ENCODE measurements around the gene FBXO3. TPM values are rescaled to one million over a fixed set of nuclear protein-coding genes. Genes with fewer than 3 reads are reported as not detected.

The FBXO3 gene
- total and polyA plus RNA-seq, 9 of the 15 experiments (the other 6 are each of a cell fraction or from before 2014, with no cell fraction given) = 11.6 to 59.3 (median 29.2) TPM

- no peak for TF ChIP-seq MNT (conservative IDR thresholded peaks at IDR 0.05)
- TF ChIP-seq NCOR1 (IDR thresholded peaks at IDR 0.05) = no peak
- TF ChIP-seq HNRNPH1 (optimal IDR thresholded peaks at IDR 0.05; ENCODE audit: low read depth, low read length) = no peak
- TF ChIP-seq SIRT6 (IDR thresholded peaks at IDR 0.05; ENCODE audit: low read depth, low read length) = no peak
- TF ChIP-seq ETV1 (tag; conservative IDR thresholded peaks at IDR 0.05; ENCODE audit: low read depth) = no peak
- no peak for TF ChIP-seq SREBF1 (IDR thresholded peaks at IDR 0.05; ENCODE audit: borderline replicate concordance, low read depth, low read length)
- TF ChIP-seq SMARCB1 (IDR thresholded peaks at IDR 0.05; ENCODE audit: insufficient read length, low read depth) = no peak
- no peak for TF ChIP-seq CSDE1 (IDR thresholded peaks at IDR 0.05)
- TF ChIP-seq ZNF384 (IDR thresholded peaks at IDR 0.05; ENCODE audit: low read depth, low read length) = no peak
- TF ChIP-seq ZNF316 (IDR thresholded peaks at IDR 0.05) = no peak
- no peak for TF ChIP-seq CBX8 (IDR thresholded peaks at IDR 0.05; ENCODE audit: borderline replicate concordance, extremely low read depth, low read depth, low read length, poor library complexity, severe bottlenecking)
- no peak for TF ChIP-seq BCOR (IDR thresholded peaks at IDR 0.05)
- TF ChIP-seq EWSR1 (IDR thresholded peaks at IDR 0.05; ENCODE audit: borderline replicate concordance, low read depth, partially characterized antibody) = no peak
- no peak for TF ChIP-seq PTTG1 (tag; IDR thresholded peaks at IDR 0.05; ENCODE audit: low read depth)
- no peak for TF ChIP-seq GATAD2B (IDR thresholded peaks at IDR 0.05; ENCODE audit: borderline replicate concordance)
- TF ChIP-seq U2AF2 (optimal IDR thresholded peaks at IDR 0.05; ENCODE audit: low read depth, low read length) = no peak
- TF ChIP-seq THRAP3 (IDR thresholded peaks at IDR 0.05; ENCODE audit: borderline replicate concordance) = no peak
- no peak for TF ChIP-seq MYBL2 (IDR thresholded peaks at IDR 0.05; ENCODE audit: low read depth)
- no peak for TF ChIP-seq MYBL2 (CRISPR knock-in tag; IDR thresholded peaks at IDR 0.05; ENCODE audit: borderline replicate concordance)
- TF ChIP-seq MTA2 (IDR thresholded peaks at IDR 0.05; ENCODE audit: low read depth) = no peak
- TF ChIP-seq TOE1 (IDR thresholded peaks at IDR 0.05; ENCODE audit: borderline replicate concordance) = no peak
- TF ChIP-seq TOE1 (CRISPR knock-in tag; IDR thresholded peaks at IDR 0.05; ENCODE audit: borderline replicate concordance, low read depth) = no peak
- TF ChIP-seq NFE2L1 (tag; IDR thresholded peaks at IDR 0.05; ENCODE audit: borderline replicate concordance, low read depth) = no peak
- no peak for TF ChIP-seq TCF15 (CRISPR knock-in tag; IDR thresholded peaks at IDR 0.05)
- TF ChIP-seq ZNF551 (CRISPR knock-in tag; IDR thresholded peaks at IDR 0.05) = no peak
- TF ChIP-seq CHD2 (IDR thresholded peaks at IDR 0.05; ENCODE audit: low read depth, low read length) = no peak
- no peak for TF ChIP-seq MTF1 (CRISPR knock-in tag; IDR thresholded peaks at IDR 0.05; ENCODE audit: borderline replicate concordance)
Measured at GRCh38 chr11:33773987-33774735, at the start of gene FBXO3 (continued).
